SU-DHL-6 (cell line): ENCODE measurements around the gene ENTPD6.

Experiments used
- H2AFZ ChIP-seq: fragments of 200-600 bp; sonication (generic); 2 replicates; pipeline ENCODE4 v1.6.1; 2014; ENCODE audit warnings: low read depth, mild to moderate bottlenecking, moderate library complexity, mixed read lengths, antibody characterized with exemption, low read length; ENCODE audit not compliant: severe bottlenecking
- H3F3A ChIP-seq: fragments of 200-600 bp; shearing (Covaris generic); 2 replicates; pipeline ENCODE4 v1.6.0; 2016; ENCODE audit warnings: antibody characterized with exemption, mild to moderate bottlenecking; ENCODE audit not compliant: insufficient read depth
- H3K27ac ChIP-seq: fragments of 200-600 bp; sonication (generic); 2 replicates; pipeline ENCODE4 v1.5.1; 2016; ENCODE audit warnings: low read depth, mild to moderate bottlenecking, low read length, moderate library complexity, mixed read lengths
- H3K27me3 ChIP-seq: fragments of 200-600 bp; sonication (generic), shearing (Covaris generic); 2 replicates; pipeline ENCODE4 v1.6.0; 2014; ENCODE audit warnings: mild to moderate bottlenecking, low read length
- H3K36me3 ChIP-seq: fragments of 200-600 bp; sonication (generic); 2 replicates; pipeline ENCODE4 v1.6.1; 2014; ENCODE audit warnings: mild to moderate bottlenecking, low read length, mixed read lengths
- H3K4me2 ChIP-seq: fragments of 300-600, 200-600 bp; shearing (Covaris generic), sonication (generic); 2 replicates; pipeline ENCODE4 v1.6.0; 2014; ENCODE audit warnings: low read length, low read depth, mild to moderate bottlenecking; ENCODE audit not compliant: poor library complexity, severe bottlenecking
- H3K4me3 ChIP-seq: fragments of 200-600 bp; sonication (generic); 2 replicates; pipeline ENCODE4 v1.5.1; 2014; ENCODE audit warnings: antibody characterized with exemption, low read length, mild to moderate bottlenecking, mixed read lengths; ENCODE audit not compliant: insufficient read depth, poor library complexity, severe bottlenecking
- H3K79me2 ChIP-seq: fragments of 200-600 bp; sonication (generic); 2 replicates; pipeline ENCODE4 v1.6.1; 2014; ENCODE audit warnings: mild to moderate bottlenecking, low read length, moderate library complexity; ENCODE audit not compliant: insufficient read depth
- H3K9ac ChIP-seq: fragments of 200-600 bp; sonication (generic); 2 replicates; pipeline ENCODE4 v1.7.0; 2014; ENCODE audit warnings: mild to moderate bottlenecking, low read length
- H3K9me2 ChIP-seq: fragments of 200-600 bp; sonication (generic); replicated peaks from 2 replicates; pipeline ENCODE4 v1.6.1; 2014; ENCODE audit warnings: low read length; ENCODE audit not compliant: insufficient read depth
- H3K9me3 ChIP-seq: fragments of 200-600 bp; sonication (generic); 2 replicates; pipeline ENCODE4 v1.6.1; 2014; ENCODE audit warnings: low read length, mixed read lengths; ENCODE audit not compliant: insufficient read depth
- H4K20me1 ChIP-seq: fragments of 200-600 bp; sonication (generic); 2 replicates; pipeline ENCODE4 v1.6.1; 2014; ENCODE audit warnings: low read depth, mild to moderate bottlenecking, antibody characterized with exemption, low read length, moderate library complexity, mixed read lengths
- EZH2phosphoT487 ChIP-seq: fragments of 200-600 bp; sonication (generic), shearing (Covaris generic); conservative IDR thresholded peaks from 2 replicates; pipeline ENCODE4 v1.6.1; 2018; ENCODE audit warnings: mild to moderate bottlenecking, antibody characterized with exemption, low read length, moderate library complexity, mixed read lengths
- TF ChIP-seq, protein P1 (sequence below): fragments of 200-600 bp; sonication (generic); IDR thresholded peaks from one replicate; pipeline ENCODE4 v1.5.1; 2017; ENCODE audit warnings: antibody characterized with exemption, mild to moderate bottlenecking, low read length, moderate library complexity; ENCODE audit not compliant: insufficient read depth, poor library complexity, severe bottlenecking

Gene ENTPD6

DNA sequence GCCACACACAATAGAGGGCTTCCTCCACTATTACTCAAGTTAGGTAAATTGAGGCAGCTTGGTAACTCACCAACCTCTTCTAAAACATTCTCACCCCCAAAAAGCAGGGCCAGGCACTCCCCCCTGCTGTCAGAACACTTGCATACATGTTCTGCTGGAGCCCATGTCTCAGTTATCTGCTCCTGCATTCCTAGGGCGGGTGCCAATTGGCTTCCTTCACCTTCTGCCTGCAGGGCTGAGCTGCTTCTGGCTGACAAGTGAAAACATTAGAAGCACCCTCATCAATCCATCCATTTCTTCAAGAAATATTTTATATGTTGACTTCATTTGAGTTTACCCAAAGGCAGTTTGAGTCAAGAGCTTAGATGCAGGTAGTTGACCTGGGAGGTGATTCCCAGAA is 4.5 kb upstream of the ENTPD6 start:
- H3K9ac ChIP-seq, result no peak overlapping the region
- no peak overlapping the region for H3K27ac ChIP-seq
- H3K4me2 ChIP-seq, result no peak overlapping the region
- no peaks in the 10 kb centered on the region for H3K27me3 ChIP-seq
- TF ChIP-seq EZH2phosphoT487, result no peak
- TF ChIP-seq, protein P1, sequence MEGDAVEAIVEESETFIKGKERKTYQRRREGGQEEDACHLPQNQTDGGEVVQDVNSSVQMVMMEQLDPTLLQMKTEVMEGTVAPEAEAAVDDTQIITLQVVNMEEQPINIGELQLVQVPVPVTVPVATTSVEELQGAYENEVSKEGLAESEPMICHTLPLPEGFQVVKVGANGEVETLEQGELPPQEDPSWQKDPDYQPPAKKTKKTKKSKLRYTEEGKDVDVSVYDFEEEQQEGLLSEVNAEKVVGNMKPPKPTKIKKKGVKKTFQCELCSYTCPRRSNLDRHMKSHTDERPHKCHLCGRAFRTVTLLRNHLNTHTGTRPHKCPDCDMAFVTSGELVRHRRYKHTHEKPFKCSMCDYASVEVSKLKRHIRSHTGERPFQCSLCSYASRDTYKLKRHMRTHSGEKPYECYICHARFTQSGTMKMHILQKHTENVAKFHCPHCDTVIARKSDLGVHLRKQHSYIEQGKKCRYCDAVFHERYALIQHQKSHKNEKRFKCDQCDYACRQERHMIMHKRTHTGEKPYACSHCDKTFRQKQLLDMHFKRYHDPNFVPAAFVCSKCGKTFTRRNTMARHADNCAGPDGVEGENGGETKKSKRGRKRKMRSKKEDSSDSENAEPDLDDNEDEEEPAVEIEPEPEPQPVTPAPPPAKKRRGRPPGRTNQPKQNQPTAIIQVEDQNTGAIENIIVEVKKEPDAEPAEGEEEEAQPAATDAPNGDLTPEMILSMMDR, result no peak
- no peak overlapping the region for H2AFZ ChIP-seq
- no peaks in the 10 kb centered on the region for H3K36me3 ChIP-seq
- H3F3A ChIP-seq, result 0 out of 2 replicates have a peak, but pooled peaks cover 4% of the 10 kb centered on the region
- H3K79me2 ChIP-seq, result no peaks in the 10 kb centered on the region
- H4K20me1 ChIP-seq, result no peaks in the 10 kb centered on the region
- no peaks in the 10 kb centered on the region for H3K9me2 ChIP-seq
- H3K9me3 ChIP-seq, result no peaks in the 10 kb centered on the region
- H3K4me3 ChIP-seq, result no peak overlapping the region

DNA sequence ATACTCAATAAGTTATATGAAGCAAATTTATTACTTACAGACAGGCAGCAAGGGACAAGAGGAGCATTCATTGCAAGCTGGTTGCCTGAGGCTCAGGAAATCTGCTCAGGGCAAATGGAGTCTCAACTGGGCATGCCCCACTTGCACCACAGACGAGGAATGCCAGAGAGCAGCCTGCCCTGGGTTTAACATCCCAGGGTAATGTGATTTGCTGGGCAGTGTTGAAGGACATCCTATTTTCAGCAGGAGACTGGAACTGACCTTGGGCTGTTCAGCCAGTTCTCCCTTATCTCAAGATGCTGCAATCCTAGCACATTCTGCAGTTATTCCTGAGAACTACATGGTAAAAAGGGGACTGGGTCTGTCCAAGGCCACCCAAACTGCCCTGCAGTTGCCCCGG is 3.8 kb upstream of the ENTPD6 start:
- Histone ChIP-seq H3K9me2 (no peaks in the 10 kb centered on the region), H3K27ac (no peak overlapping the region), H4K20me1 (no peaks in the 10 kb centered on the region), H2AFZ (no peak overlapping the region), H3K4me3 (no peak overlapping the region), H3K9me3 (no peaks in the 10 kb centered on the region), H3K79me2 (no peaks in the 10 kb centered on the region), H3K9ac (no peak overlapping the region), H3F3A (0 out of 2 replicates have a peak, but pooled peaks cover 4% of the 10 kb centered on the region), H3K27me3 (no peaks in the 10 kb centered on the region), H3K36me3 (no peaks in the 10 kb centered on the region), H3K4me2 (no peak overlapping the region)
- TF ChIP-seq, protein P1, result no peak
- no peak for TF ChIP-seq EZH2phosphoT487

GRCh38 chr20:25193843-25194242 is 1.7 kb upstream of the ENTPD6 start:
- no peaks in the 10 kb centered on the region for H3K79me2 ChIP-seq
- no peaks in the 10 kb centered on the region for H3K36me3 ChIP-seq
- no peak overlapping the region for H3K4me3 ChIP-seq
- H3K9ac ChIP-seq, result no peak overlapping the region
- no peaks in the 10 kb centered on the region for H3K27me3 ChIP-seq
- H3K9me3 ChIP-seq, result no peaks in the 10 kb centered on the region
- no peak overlapping the region for H3K4me2 ChIP-seq
- H2AFZ ChIP-seq, result no peak overlapping the region
- no peaks in the 10 kb centered on the region; the same call in 1 of the 2 replicates for H4K20me1 ChIP-seq
- H3K27ac ChIP-seq, result no peak overlapping the region
- no peaks in the 10 kb centered on the region for H3K9me2 ChIP-seq
- no peak for TF ChIP-seq EZH2phosphoT487
- TF ChIP-seq, protein P1, result no peak
- 0 out of 2 replicates have a peak, but pooled peaks cover 4% of the 10 kb centered on the region for H3F3A ChIP-seq
